ENCODE measurements around the gene AKT1S1. TPM values are rescaled to one million over a fixed set of nuclear protein-coding genes. Genes with fewer than 3 reads are reported as not detected.

The AKT1S1 gene
- total RNA-seq, 1 experiment from 2014 or later: 65.2 TPM

DNA sequence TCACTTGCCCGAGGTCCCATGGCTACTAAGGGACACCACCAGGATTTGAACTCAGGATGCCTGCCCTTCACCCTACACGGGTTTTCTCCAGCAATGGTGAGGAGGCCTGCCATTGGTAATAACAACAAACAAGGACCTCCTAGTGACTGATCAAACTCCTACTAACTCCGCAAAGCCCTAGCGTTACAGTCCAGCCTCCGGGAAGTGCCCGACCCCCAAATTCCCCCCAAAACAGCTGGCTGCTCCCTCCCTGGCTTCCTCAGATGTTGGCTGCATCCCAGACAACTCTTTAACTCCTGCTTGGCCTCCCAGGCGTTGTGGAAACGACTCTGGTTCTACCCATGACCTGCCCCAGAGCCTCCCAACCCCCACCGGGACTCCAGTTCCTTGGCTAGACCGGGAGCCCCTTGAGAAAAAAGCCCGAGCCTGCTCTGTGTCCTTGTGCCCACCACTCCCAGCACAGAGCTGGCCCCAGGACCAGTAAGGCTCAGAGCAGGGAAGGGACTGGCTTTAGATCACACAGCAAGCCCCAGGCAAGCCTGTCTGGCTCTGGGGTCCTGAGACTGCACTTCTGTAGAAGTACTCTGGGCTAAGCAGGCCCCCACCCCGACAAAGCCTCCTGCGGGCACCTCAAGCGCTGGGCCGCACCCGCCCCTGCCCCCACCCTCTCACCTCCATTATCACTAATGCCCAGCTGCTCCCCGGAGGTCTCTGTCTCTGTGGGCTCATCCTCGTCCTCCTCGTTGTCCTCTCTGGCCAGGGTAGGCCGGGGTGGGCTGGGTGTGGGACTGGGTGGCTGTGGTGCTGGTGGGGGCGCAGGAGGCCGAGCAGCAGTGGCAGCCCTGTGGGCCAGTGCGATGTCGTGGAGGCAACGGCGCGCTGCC lies 4.7 kb downstream of the AKT1S1 start:
- Mint-ChIP-seq H3K9me3 (ENCODE audit: low read depth, unreplicated experiment) (no peaks in the 10 kb centered on the region), H3K4me1 (ENCODE audit: low read depth, unreplicated experiment) (peaks cover 9% of the 10 kb centered on the region), H3K27ac (ENCODE audit: unreplicated experiment) (no peak overlapping the region), H3K27me3 (ENCODE audit: unreplicated experiment) (no peaks in the 10 kb centered on the region), H3K4me3 (ENCODE audit: low read depth, unreplicated experiment) (peak overlapping the region; percentile 27), H3K36me3 (ENCODE audit: insufficient read depth, unreplicated experiment) (peaks cover 11% of the 10 kb centered on the region)
- TF ChIP-seq, protein P1, sequence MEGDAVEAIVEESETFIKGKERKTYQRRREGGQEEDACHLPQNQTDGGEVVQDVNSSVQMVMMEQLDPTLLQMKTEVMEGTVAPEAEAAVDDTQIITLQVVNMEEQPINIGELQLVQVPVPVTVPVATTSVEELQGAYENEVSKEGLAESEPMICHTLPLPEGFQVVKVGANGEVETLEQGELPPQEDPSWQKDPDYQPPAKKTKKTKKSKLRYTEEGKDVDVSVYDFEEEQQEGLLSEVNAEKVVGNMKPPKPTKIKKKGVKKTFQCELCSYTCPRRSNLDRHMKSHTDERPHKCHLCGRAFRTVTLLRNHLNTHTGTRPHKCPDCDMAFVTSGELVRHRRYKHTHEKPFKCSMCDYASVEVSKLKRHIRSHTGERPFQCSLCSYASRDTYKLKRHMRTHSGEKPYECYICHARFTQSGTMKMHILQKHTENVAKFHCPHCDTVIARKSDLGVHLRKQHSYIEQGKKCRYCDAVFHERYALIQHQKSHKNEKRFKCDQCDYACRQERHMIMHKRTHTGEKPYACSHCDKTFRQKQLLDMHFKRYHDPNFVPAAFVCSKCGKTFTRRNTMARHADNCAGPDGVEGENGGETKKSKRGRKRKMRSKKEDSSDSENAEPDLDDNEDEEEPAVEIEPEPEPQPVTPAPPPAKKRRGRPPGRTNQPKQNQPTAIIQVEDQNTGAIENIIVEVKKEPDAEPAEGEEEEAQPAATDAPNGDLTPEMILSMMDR (IDR thresholded peaks at IDR 0.05; ENCODE audit: unreplicated experiment): no peak
- intact Hi-C loops (cut with micrococcal nuclease; ENCODE audit: unreplicated experiment): no loop called here
- CTCF ChIA-PET: no interaction called here
- DNase-seq: no peak
- no TSS peak for BruUV-seq (replicated peaks)

DNA sequence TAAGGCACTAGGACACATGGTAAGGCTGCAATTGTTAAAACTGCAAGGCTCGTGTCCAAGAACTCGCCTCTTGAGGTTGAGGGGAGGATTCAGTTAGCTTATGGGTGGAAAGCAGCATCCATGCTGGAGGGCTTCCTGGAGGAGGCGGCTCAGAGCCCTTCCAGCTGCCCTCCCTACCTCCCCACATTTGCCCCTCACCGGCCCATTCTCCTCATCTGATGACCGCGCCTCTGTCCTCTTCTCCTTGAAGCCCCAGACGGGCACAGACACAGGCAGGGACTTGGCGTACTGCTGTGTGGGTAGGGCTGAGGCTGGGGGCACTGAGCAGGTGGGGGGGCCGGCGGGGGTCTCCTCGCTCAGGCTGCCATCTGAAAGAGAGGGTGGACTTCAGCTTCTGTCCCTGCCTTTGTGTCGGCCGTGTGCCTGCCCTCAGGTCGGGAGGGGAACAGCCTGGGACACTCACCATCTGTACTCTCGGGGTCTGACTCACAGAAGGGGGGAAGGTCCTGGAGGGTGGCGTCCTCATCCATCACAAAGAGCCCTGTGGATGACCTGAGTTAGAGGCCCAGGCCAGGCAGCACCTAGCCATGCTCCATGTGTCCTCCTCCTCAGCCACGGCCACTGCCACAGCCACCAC lies 5.7 kb downstream of the AKT1S1 start:
- TF ChIP-seq, protein P1 (IDR thresholded peaks at IDR 0.05; ENCODE audit: unreplicated experiment): no peak
- H3K27ac Mint-ChIP-seq (ENCODE audit: unreplicated experiment): no peak overlapping the region
- H3K36me3 Mint-ChIP-seq (ENCODE audit: insufficient read depth, unreplicated experiment): peaks cover 11% of the 10 kb centered on the region
- CTCF ChIA-PET: no interaction called here
- H3K27me3 Mint-ChIP-seq (ENCODE audit: unreplicated experiment): no peaks in the 10 kb centered on the region
- BruUV-seq (replicated peaks): no TSS peak
- H3K9me3 Mint-ChIP-seq (ENCODE audit: low read depth, unreplicated experiment): no peaks in the 10 kb centered on the region
- H3K4me1 Mint-ChIP-seq (ENCODE audit: low read depth, unreplicated experiment): peaks cover 15% of the 10 kb centered on the region
- H3K4me3 Mint-ChIP-seq (ENCODE audit: low read depth, unreplicated experiment): peak overlapping the region; percentile 27
- no peak for DNase-seq
- intact Hi-C loops (cut with micrococcal nuclease; ENCODE audit: unreplicated experiment): no loop called here

GRCh38 chr19:49870309-49870901 lies 6.8 kb downstream of the AKT1S1 start:
- TF ChIP-seq, protein P1 (IDR thresholded peaks at IDR 0.05; ENCODE audit: unreplicated experiment): no peak
- peaks cover 26% of the 10 kb centered on the region for H3K4me1 Mint-ChIP-seq (ENCODE audit: low read depth, unreplicated experiment)
- peaks cover 11% of the 10 kb centered on the region for H3K36me3 Mint-ChIP-seq (ENCODE audit: insufficient read depth, unreplicated experiment)
- CTCF ChIA-PET: interaction anchor here (0.5 kb wide), 1 partner anchor 59 kb away, joined by 4 read pairs; no protein-coding TSS in a partner anchor
- H3K4me3 Mint-ChIP-seq (ENCODE audit: low read depth, unreplicated experiment): no peak overlapping the region
- intact Hi-C loops (cut with micrococcal nuclease; ENCODE audit: unreplicated experiment): no loop called here
- no peaks in the 10 kb centered on the region for H3K27me3 Mint-ChIP-seq (ENCODE audit: unreplicated experiment)
- H3K9me3 Mint-ChIP-seq (ENCODE audit: low read depth, unreplicated experiment): no peaks in the 10 kb centered on the region
- H3K27ac Mint-ChIP-seq (ENCODE audit: unreplicated experiment): no peak overlapping the region
- DNase-seq: no peak
- no TSS peak for BruUV-seq (replicated peaks)

- intact Hi-C loops (cut with micrococcal nuclease; ENCODE audit: unreplicated experiment): no loop called here
- peak; percentile 97 for DNase-seq
- no TSS peak for BruUV-seq (replicated peaks)
- Mint-ChIP-seq H3K9me3 (ENCODE audit: low read depth, unreplicated experiment) (no peaks in the 10 kb centered on the region), H3K36me3 (ENCODE audit: insufficient read depth, unreplicated experiment) (peaks cover 11% of the 10 kb centered on the region), H3K4me1 (ENCODE audit: low read depth, unreplicated experiment) (peaks cover 33% of the 10 kb centered on the region), H3K27ac (ENCODE audit: unreplicated experiment) (no peak overlapping the region), H3K4me3 (ENCODE audit: low read depth, unreplicated experiment) (no peak overlapping the region), H3K27me3 (ENCODE audit: unreplicated experiment) (no peaks in the 10 kb centered on the region)
- CTCF ChIA-PET: interaction anchor here (0.7 to 1.1 kb wide), 6 partner anchors 9 to 876 kb away, joined by 3 to 10 read pairs (median 4); partner anchors contain the start of genes ATF5, NUP62 and RUVBL2
- TF ChIP-seq, protein P1 (IDR thresholded peaks at IDR 0.05; ENCODE audit: unreplicated experiment): no peak
Observed at GRCh38 chr19:49869484-49870308, 7.5 kb downstream of the AKT1S1 start.
